H9 (cell line): ENCODE data around the gene STX5. TPM values are rescaled to one million over a fixed set of nuclear protein-coding genes. Genes with fewer than 3 reads are reported as not detected.

Experiments used
- DNase-seq: peaks from one replicate; pipeline ENCODE4 v3.0.0-alpha.2; 2017
- H2AFZ ChIP-seq: one replicate; pipeline ENCODE4 v1.6.1; 2013; ENCODE audit warnings: mild to moderate bottlenecking, low read length, control low read depth, moderate library complexity
- H2AK5ac ChIP-seq: 2 replicates; pipeline ENCODE4 v1.6.1; 2013; ENCODE audit warnings: low read length, control low read depth, mixed read lengths; ENCODE audit not compliant: insufficient read length
- H2BK120ac ChIP-seq: one replicate; pipeline ENCODE4 v1.6.1; 2013; ENCODE audit warnings: low read depth, mild to moderate bottlenecking, low read length, control low read depth, inconsistent platforms; ENCODE audit not compliant: poor library complexity, severe bottlenecking
- H2BK12ac ChIP-seq: 2 replicates; pipeline ENCODE4 v1.6.1; 2013; ENCODE audit warnings: low read length, control low read depth, mixed read lengths, low read depth; ENCODE audit not compliant: insufficient read length
- H2BK15ac ChIP-seq: 2 replicates; pipeline ENCODE4 v1.6.1; 2013; ENCODE audit warnings: low read depth, low read length, control low read depth
- H2BK20ac ChIP-seq: one replicate; pipeline ENCODE4 v1.6.1; 2013; ENCODE audit warnings: low read depth, mild to moderate bottlenecking, low read length, control low read depth, inconsistent platforms; ENCODE audit not compliant: poor library complexity, severe bottlenecking
- H2BK5ac ChIP-seq: 2 replicates; pipeline ENCODE4 v1.6.1; 2013; ENCODE audit warnings: low read length, control low read depth, mixed read lengths; ENCODE audit not compliant: insufficient read length
- H3K14ac ChIP-seq: 2 replicates; pipeline ENCODE4 v1.6.1; 2013; ENCODE audit warnings: low read length, control low read depth; ENCODE audit not compliant: insufficient read depth
- H3K18ac ChIP-seq: 2 replicates; pipeline ENCODE4 v1.6.1; 2013; ENCODE audit warnings: low read depth, mild to moderate bottlenecking, mixed read lengths, low read length, control low read depth; ENCODE audit not compliant: insufficient read length
- H3K23ac ChIP-seq: 2 replicates; pipeline ENCODE4 v1.6.1; 2013; ENCODE audit warnings: low read length, control low read depth, mixed read lengths, low read depth; ENCODE audit not compliant: insufficient read length
- H3K23me2 ChIP-seq: 2 replicates; pipeline ENCODE4 v1.6.1; 2013; ENCODE audit warnings: low read depth, mild to moderate bottlenecking, mixed read lengths, low read length, control low read depth; ENCODE audit not compliant: insufficient read length, poor library complexity, severe bottlenecking
- H3K27ac ChIP-seq: 2 replicates; pipeline ENCODE4 v1.5.1; 2013; ENCODE audit warnings: low read length, control low read depth, mixed read lengths, low read depth; ENCODE audit not compliant: insufficient read length
- H3K27me3 ChIP-seq: 2 replicates; pipeline ENCODE4 v1.6.1; 2013; ENCODE audit warnings: low read length, control low read depth, inconsistent platforms; ENCODE audit not compliant: insufficient read depth
- H3K4ac ChIP-seq: 2 replicates; pipeline ENCODE4 v1.6.1; 2013; ENCODE audit warnings: low read depth, mild to moderate bottlenecking, control low read depth, inconsistent platforms, low read length, moderate library complexity
- H3K4me1 ChIP-seq: 2 replicates; pipeline ENCODE4 v1.6.1; 2013; ENCODE audit warnings: low read length, control low read depth, inconsistent platforms; ENCODE audit not compliant: insufficient read depth
- H3K4me2 ChIP-seq: 2 replicates; pipeline ENCODE4 v1.6.1; 2013; ENCODE audit warnings: low read length, control low read depth, mixed read lengths; ENCODE audit not compliant: insufficient read length, insufficient read depth
- H3K56ac ChIP-seq: 2 replicates; pipeline ENCODE4 v1.6.1; 2013; ENCODE audit warnings: low read depth, mild to moderate bottlenecking, mixed read lengths, low read length, control low read depth; ENCODE audit not compliant: insufficient read length
- H3K79me1 ChIP-seq: 2 replicates; pipeline ENCODE4 v1.6.1; 2013; ENCODE audit warnings: low read depth, mild to moderate bottlenecking, moderate library complexity, low read length, control low read depth, inconsistent platforms; ENCODE audit not compliant: insufficient read depth, poor library complexity, severe bottlenecking
- H3K79me2 ChIP-seq: 2 replicates; pipeline ENCODE4 v1.6.1; 2013; ENCODE audit warnings: low read length, control low read depth, inconsistent platforms; ENCODE audit not compliant: insufficient read depth
- H3K9ac ChIP-seq: 2 replicates; pipeline ENCODE4 v1.6.1; 2013; ENCODE audit warnings: low read length, control low read depth, mixed read lengths; ENCODE audit not compliant: insufficient read length; ENCODE audit errors: extremely low read depth
- H3K9me3 ChIP-seq: one replicate; pipeline ENCODE4 v1.6.1; 2013; ENCODE audit warnings: low read depth, low read length, inconsistent platforms; ENCODE audit not compliant: control insufficient read depth
- H3T11ph ChIP-seq: one replicate; pipeline ENCODE4 v1.6.1; 2013; ENCODE audit warnings: mild to moderate bottlenecking, low read length, control low read depth, inconsistent platforms
- H4K20me1 ChIP-seq: one replicate; pipeline ENCODE4 v1.6.1; 2013; ENCODE audit not compliant: control insufficient read depth, insufficient read length, insufficient read depth
- H4K5ac ChIP-seq: 2 replicates; pipeline ENCODE4 v1.6.1; 2013; ENCODE audit warnings: low read depth, mild to moderate bottlenecking, mixed read lengths, low read length, control low read depth; ENCODE audit not compliant: insufficient read length
- H4K8ac ChIP-seq: replicated peaks from 2 replicates; pipeline ENCODE4 v1.6.1; 2013; ENCODE audit warnings: low read length, control low read depth, mixed read lengths, low read depth; ENCODE audit not compliant: insufficient read length
- H4K91ac ChIP-seq: 2 replicates; pipeline ENCODE4 v1.6.1; 2013; ENCODE audit warnings: low read depth, mild to moderate bottlenecking, moderate library complexity, mixed read lengths, low read length, control low read depth; ENCODE audit not compliant: insufficient read length
- H3K27ac Mint-ChIP-seq, 3 experiments: 2 replicates in 2 of 3; 3 replicates in 1 of 3; pipeline ENCODE4 v1.8.0; 2020 to 2021; ENCODE audit warnings: mixed read lengths in 3 of 3, mild to moderate bottlenecking in 1 of 3, moderate library complexity in 1 of 3
- H3K27me3 Mint-ChIP-seq: 2 replicates; pipeline ENCODE4 v1.8.0; 2021; ENCODE audit warnings: low read depth, mild to moderate bottlenecking, moderate library complexity, mixed read lengths
- H3K36me3 Mint-ChIP-seq, 3 experiments: 2 replicates in 2 of 3; 3 replicates in 1 of 3; pipeline ENCODE4 v1.8.0; 2020 to 2021; ENCODE audit warnings: low read depth in 3 of 3, mixed read lengths in 3 of 3; ENCODE audit not compliant: insufficient read depth in 1 of 3
- H3K4me1 Mint-ChIP-seq, 2 experiments: 2 replicates each; pipeline ENCODE4 v1.8.0; 2020; ENCODE audit warnings: mixed read lengths in 2 of 2
- H3K4me3 Mint-ChIP-seq, 2 experiments: 2 replicates in 1 of 2; 3 replicates in 1 of 2; pipeline ENCODE4 v1.8.0; 2020 to 2021; ENCODE audit warnings: mild to moderate bottlenecking in 2 of 2, mixed read lengths in 2 of 2, moderate library complexity in 1 of 2
- H3K9me3 Mint-ChIP-seq, 2 experiments: 2 replicates in 1 of 2; 3 replicates in 1 of 2; pipeline ENCODE4 v1.8.0; 2020; ENCODE audit warnings: mild to moderate bottlenecking in 2 of 2, mixed read lengths in 2 of 2, moderate library complexity in 1 of 2
- WGBS: extraction: QIAGEN DNeasy Blood & Tissue Kit; methylation state at CpG from one replicate; pipeline ENCODE4 v1.1.7; 2013; ENCODE audit warnings: missing lambda C conversion rate, low lambda C conversion rate, mixed read lengths; ENCODE audit not compliant: insufficient read length; ENCODE audit errors: extremely low coverage; 5-methylcytosine and 5-hydroxymethylcytosine counted together
- total RNA-seq: library from RNA; stranded (reverse); gene quantifications from 2 replicates; pipeline ENCODE4 v1.2.1, GENCODE V29; 2021
- TF ChIP-seq, protein P1 (sequence below): fragments of 200-600 bp; sonication (generic); conservative IDR thresholded peaks from 3 replicates; pipeline ENCODE4 v1.8.0; 2021; ENCODE audit warnings: antibody characterized with exemption, mild to moderate bottlenecking

The STX5 gene
- total RNA-seq, 1 experiment from 2014 or later = 33.5 TPM

DNA sequence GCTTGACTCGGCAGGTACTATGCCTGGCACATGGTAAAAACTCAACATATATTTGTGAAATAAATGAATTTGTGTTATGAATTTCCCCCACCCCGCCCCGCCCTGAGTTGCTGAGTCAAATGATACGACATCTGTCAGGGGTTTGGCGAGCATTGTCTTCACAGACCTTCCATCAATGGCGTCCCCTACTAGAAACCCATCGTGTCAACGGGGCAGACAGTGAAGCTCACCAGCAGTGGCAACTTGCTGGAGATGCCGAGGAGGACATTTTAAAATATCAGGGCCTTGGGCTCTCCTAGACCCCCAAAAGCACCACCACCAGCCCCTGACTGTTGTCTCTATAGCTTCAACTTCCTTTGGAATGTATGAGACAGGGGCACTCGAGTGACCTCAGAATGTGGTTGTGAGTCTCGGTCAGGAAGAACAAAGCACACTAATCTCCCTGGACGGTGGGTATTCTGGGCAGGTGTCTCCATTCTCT is 25.9 kb downstream of the STX5 start:
- Histone ChIP-seq H2BK15ac (no peak overlapping the region), H2AK5ac (no peak overlapping the region), H3K14ac (no peak overlapping the region), H2AFZ (no peak overlapping the region), H3K4me1 (no peaks in the 10 kb centered on the region), H3K23ac (no peak overlapping the region), H2BK5ac (no peak overlapping the region), H3K4me2 (peak overlapping the region; percentile 55), H4K5ac (no peak overlapping the region), H3K79me2 (peaks cover 6% of the 10 kb centered on the region; the same call in 1 of the 2 replicates), H3K23me2 (peaks cover 9% of the 10 kb centered on the region), H4K91ac (no peak overlapping the region), H4K8ac (no peak overlapping the region), H3K79me1 (peaks cover 2% of the 10 kb centered on the region), H3K27ac (no peak overlapping the region), H2BK20ac (no peak overlapping the region), H2BK120ac (no peak overlapping the region), H3T11ph (no peak overlapping the region), H3K9me3 (no peaks in the 10 kb centered on the region), H2BK12ac (no peak overlapping the region), H3K27me3 (no peaks in the 10 kb centered on the region), H3K4ac (no peak overlapping the region), H3K56ac (no peak overlapping the region), H4K20me1 (no peaks in the 10 kb centered on the region), H3K9ac (peak overlapping the region; percentile 39), H3K18ac (no peak overlapping the region)
- peaks cover 19 to 20% of the 10 kb centered on the region in 2 experiments for H3K4me1 Mint-ChIP-seq
- no peak for DNase-seq
- no peaks in the 10 kb centered on the region; the same call in 1 of the 2 replicates for H3K27me3 Mint-ChIP-seq
- H3K4me3 Mint-ChIP-seq = peak overlapping the region; percentile 96 to 99
- H3K27ac Mint-ChIP-seq = peak overlapping the region; percentile 31 to 87 (median 68); a peak in 4 of 7 replicates
- TF ChIP-seq, protein P1, sequence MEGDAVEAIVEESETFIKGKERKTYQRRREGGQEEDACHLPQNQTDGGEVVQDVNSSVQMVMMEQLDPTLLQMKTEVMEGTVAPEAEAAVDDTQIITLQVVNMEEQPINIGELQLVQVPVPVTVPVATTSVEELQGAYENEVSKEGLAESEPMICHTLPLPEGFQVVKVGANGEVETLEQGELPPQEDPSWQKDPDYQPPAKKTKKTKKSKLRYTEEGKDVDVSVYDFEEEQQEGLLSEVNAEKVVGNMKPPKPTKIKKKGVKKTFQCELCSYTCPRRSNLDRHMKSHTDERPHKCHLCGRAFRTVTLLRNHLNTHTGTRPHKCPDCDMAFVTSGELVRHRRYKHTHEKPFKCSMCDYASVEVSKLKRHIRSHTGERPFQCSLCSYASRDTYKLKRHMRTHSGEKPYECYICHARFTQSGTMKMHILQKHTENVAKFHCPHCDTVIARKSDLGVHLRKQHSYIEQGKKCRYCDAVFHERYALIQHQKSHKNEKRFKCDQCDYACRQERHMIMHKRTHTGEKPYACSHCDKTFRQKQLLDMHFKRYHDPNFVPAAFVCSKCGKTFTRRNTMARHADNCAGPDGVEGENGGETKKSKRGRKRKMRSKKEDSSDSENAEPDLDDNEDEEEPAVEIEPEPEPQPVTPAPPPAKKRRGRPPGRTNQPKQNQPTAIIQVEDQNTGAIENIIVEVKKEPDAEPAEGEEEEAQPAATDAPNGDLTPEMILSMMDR = no peak
- peaks cover 20 to 35% (median 26%) of the 10 kb centered on the region in 3 experiments; a peak in 6 of 7 replicates for H3K36me3 Mint-ChIP-seq
- no peaks in the 10 kb centered on the region for H3K9me3 Mint-ChIP-seq
- no CpG with 5 or more reads among the region's 12 CpGs for WGBS
